ENCODE data around the gene PLXNC1. TPM values are rescaled to one million over a fixed set of nuclear protein-coding genes. Genes with fewer than 3 reads are reported as not detected.

PLXNC1 gene
- total and polyA plus RNA-seq, 8 donors: 0.40 to 16.5 (median 2.6) TPM

DNA sequence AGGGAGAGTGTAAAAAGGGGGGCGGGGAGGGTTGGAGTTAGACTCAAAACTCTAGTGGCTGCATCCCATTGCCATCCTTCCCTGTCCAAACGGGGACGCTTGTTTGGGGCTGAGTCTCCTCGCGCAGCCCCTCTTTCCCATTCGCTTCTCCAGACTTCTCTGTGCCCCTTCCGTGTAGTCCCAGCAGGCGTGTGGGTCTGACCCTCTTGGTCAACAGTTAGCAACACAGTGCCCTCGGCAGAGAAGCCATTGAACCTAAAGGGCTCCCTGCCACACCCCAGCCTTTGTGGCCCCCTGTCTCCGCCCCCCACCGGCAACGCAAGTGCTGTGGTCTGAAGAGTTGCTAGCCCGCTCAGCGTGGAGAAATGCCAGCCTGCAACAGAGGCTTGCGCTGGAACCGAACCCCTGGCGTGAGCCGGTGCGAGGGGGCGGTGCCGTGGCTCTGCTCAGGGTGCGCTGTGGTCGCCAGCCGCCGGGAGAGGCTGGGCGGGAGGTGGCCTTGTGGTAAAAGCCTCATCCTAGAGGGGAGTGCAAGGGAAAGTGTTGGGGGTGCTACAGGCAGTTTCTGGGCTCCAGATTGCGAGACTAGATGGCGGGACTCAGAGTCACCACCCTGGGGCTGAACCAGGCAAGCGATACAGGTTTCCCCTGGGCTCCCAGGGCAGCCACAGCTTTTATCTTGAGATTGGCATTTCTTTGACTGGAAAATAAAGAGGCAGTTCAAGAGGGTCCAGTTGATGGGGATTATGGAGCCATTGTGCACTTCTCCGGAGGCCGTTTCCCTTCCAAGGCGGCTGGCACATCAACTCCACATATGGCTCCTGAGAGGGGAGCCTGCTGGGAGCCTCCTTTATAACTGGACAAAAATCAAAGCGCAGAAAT lies 2.1 kb downstream of the PLXNC1 start:
- no peaks in the 10 kb centered on the region for H3K36me3 ChIP-seq
- peaks cover 9 to 75% (median 49%) of the 10 kb centered on the region in 3 donors for H3K27me3 ChIP-seq
- peak; percentile 31 to 57 for DNase-seq
- TF ChIP-seq POLR2AphosphoS5 (IDR thresholded peaks at IDR 0.05): no peak
- TF ChIP-seq, protein P1, sequence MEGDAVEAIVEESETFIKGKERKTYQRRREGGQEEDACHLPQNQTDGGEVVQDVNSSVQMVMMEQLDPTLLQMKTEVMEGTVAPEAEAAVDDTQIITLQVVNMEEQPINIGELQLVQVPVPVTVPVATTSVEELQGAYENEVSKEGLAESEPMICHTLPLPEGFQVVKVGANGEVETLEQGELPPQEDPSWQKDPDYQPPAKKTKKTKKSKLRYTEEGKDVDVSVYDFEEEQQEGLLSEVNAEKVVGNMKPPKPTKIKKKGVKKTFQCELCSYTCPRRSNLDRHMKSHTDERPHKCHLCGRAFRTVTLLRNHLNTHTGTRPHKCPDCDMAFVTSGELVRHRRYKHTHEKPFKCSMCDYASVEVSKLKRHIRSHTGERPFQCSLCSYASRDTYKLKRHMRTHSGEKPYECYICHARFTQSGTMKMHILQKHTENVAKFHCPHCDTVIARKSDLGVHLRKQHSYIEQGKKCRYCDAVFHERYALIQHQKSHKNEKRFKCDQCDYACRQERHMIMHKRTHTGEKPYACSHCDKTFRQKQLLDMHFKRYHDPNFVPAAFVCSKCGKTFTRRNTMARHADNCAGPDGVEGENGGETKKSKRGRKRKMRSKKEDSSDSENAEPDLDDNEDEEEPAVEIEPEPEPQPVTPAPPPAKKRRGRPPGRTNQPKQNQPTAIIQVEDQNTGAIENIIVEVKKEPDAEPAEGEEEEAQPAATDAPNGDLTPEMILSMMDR (IDR thresholded peaks at IDR 0.05): no peak
- TF ChIP-seq POLR2A (IDR thresholded peaks at IDR 0.05): no peak
- no peak for TF ChIP-seq EP300 (IDR thresholded peaks at IDR 0.05)
- H3K4me1 ChIP-seq: peaks cover 23 to 57% (median 40%) of the 10 kb centered on the region in 4 donors
- intact Hi-C loops (cut with DNase I; ENCODE audit: low total_unique reads): no loop called here
- no peaks in the 10 kb centered on the region for H3K9me3 ChIP-seq
- WGBS, 5 donors: 6 to 13% (median 9%) methylated on average over 30 to 33 of the region's 33 CpGs
- peak overlapping the region; percentile 53 to 74 (median 60) for H3K4me3 ChIP-seq
- peak overlapping the region in 3 of 5 donors; percentile 13 to 78 (median 78) for H3K27ac ChIP-seq

GRCh38 chr12:94151582-94151981 lies 3.2 kb downstream of the PLXNC1 start:
- no peak for TF ChIP-seq POLR2A (IDR thresholded peaks at IDR 0.05)
- H3K4me3 ChIP-seq: peak overlapping the region in 3 of 4 donors; percentile 4 to 74 (median 53)
- H3K9me3 ChIP-seq: no peaks in the 10 kb centered on the region
- peaks cover 23 to 50% (median 40%) of the 10 kb centered on the region in 4 donors for H3K4me1 ChIP-seq
- no peaks in the 10 kb centered on the region for H3K36me3 ChIP-seq
- intact Hi-C loops (cut with DNase I; ENCODE audit: low total_unique reads): no loop called here
- peak in 1 of 2 donors; percentile 73 for DNase-seq
- H3K27ac ChIP-seq: peak overlapping the region in 1 of 5 donors; percentile 78
- peaks cover 9 to 71% (median 47%) of the 10 kb centered on the region in 3 donors for H3K27me3 ChIP-seq
- WGBS, 5 donors: 12 to 37% (median 23%) methylated on average over 8 of the region's 8 CpGs

DNA sequence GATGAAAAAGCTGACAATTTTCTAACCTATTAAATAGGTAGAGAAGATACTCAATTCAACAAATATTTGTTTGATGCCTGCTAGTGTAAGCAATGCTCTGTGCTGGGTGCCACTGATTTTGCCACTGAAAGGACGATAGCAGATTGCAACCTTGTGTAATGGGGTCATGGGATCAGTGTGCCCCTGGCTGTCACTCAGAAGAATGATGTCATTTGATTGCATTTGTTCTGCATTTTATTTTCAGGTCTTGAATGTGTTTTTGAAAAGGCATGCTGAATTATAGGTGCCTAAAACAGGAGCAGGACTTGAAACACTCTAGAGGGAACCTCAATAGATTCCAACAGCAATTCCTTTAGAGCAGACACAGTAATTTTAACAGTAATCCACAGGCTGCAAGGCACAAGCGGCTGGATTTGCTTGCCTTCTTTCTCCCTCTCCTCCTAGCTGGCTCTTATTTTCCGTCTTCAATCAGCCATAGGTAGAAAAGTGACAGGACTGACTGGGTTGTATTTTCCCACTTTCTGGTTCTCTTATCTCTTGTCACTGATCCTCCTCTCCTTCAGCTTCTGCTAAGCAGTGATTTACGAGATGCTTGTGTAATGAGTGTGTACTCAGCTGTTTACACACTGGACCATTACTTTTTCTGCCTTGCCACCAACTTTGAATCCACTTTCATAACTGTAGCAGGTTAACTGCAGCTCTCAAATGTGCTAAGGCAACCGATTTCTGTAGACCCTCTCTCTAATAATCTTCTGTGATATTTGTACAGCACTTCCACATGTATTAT lies 4.1 kb downstream of the PLXNC1 start:
- WGBS, 5 donors: 22 to 39% (median 31%) methylated on average over 5 of the region's 5 CpGs
- Histone ChIP-seq H3K4me3 (peak overlapping the region in 1 of 4 donors; percentile 53), H3K9me3 (no peaks in the 10 kb centered on the region), H3K27me3 (peaks cover 9 to 62% (median 39%) of the 10 kb centered on the region in 3 donors), H3K27ac (no peak overlapping the region), H3K4me1 (peaks cover 23 to 46% (median 39%) of the 10 kb centered on the region in 4 donors), H3K36me3 (no peaks in the 10 kb centered on the region)
- DNase-seq: no peak
- TF ChIP-seq POLR2A (IDR thresholded peaks at IDR 0.05) (no peak), POLR2AphosphoS5 (IDR thresholded peaks at IDR 0.05) (no peak), EP300 (IDR thresholded peaks at IDR 0.05) (no peak)
- TF ChIP-seq, protein P1 (IDR thresholded peaks at IDR 0.05): no peak
- intact Hi-C loops (cut with DNase I; ENCODE audit: low total_unique reads): no loop called here

- DNase-seq: no peak
- no peaks in the 10 kb centered on the region for H3K9me3 ChIP-seq
- H3K4me1 ChIP-seq: peaks cover 0 to 6% (median 2%) of the 10 kb centered on the region in 4 donors
- H3K36me3 ChIP-seq: no peaks in the 10 kb centered on the region
- TF ChIP-seq, protein P1 (IDR thresholded peaks at IDR 0.05): no peak
- no peak for TF ChIP-seq POLR2AphosphoS5 (IDR thresholded peaks at IDR 0.05)
- TF ChIP-seq EP300 (IDR thresholded peaks at IDR 0.05): no peak
- no peak for TF ChIP-seq POLR2A (IDR thresholded peaks at IDR 0.05)
- peak overlapping the region in 1 of 5 donors; percentile 15 for H3K27ac ChIP-seq
- H3K27me3 ChIP-seq: peaks cover 0 to 26% (median 0%) of the 10 kb centered on the region in 3 donors
- 85 to 90% (median 86%) methylated on average over 3 of the region's 3 CpGs for WGBS, 5 donors
- intact Hi-C loops (cut with DNase I; ENCODE audit: low total_unique reads): no loop called here
- no peak overlapping the region for H3K4me3 ChIP-seq
These were observed 8.8 kb downstream of the PLXNC1 start for GRCh38 chr12:94157181-94157580.
